ENCODE data around the gene DCDC1. TPM values are rescaled to one million over a fixed set of nuclear protein-coding genes. Genes with fewer than 3 reads are reported as not detected.

The DCDC1 gene
- total RNA-seq, 6 donors from 2014 or later: 0.11 to 25.2 (median 3.3) TPM

DNA sequence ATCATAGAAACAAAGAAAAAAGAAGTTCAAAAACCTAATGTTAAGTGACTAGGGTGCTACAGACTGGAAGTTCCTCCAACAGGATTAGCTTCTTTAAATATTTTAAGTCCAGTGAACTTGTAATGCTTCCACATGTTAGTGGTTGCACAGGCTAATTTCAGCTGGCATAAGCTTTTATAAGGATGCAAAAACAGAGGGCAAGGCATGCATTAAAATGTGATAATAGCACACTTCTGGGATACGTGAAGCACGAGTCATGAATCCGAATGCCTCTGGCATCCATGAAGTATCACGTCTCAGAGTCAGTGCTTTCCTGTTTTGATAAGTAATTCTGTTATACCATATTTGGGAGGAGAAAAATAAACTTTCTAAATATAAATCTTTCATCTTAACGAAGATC, 106.8 kb downstream of the DCDC1 start:
- Histone ChIP-seq H3K4me3 (no peak overlapping the region), H3K27ac (no peak overlapping the region), H3K36me3 (no peaks in the 10 kb centered on the region), H3K4me1 (no peaks in the 10 kb centered on the region), H3K9me3 (no peaks in the 10 kb centered on the region), H3K27me3 (no peaks in the 10 kb centered on the region)
- no peak for TF ChIP-seq POLR2AphosphoS5 (IDR thresholded peaks at IDR 0.05)
- no peak for TF ChIP-seq EP300 (IDR thresholded peaks at IDR 0.05)
- no peak for TF ChIP-seq CTCF (IDR thresholded peaks at IDR 0.05)
- no peak for TF ChIP-seq POLR2A (IDR thresholded peaks at IDR 0.05)
- ATAC-seq (ENCODE audit: low FRiP score in 2 of 2): no peak
- WGBS, 2 donors: 58 to 69% methylated on average over 5 of the region's 5 CpGs
- DNase-seq: no peak

GRCh38 chr11:31259797-31260196, 109.7 kb downstream of the DCDC1 start:
- ATAC-seq (ENCODE audit: low FRiP score in 2 of 2): no peak
- DNase-seq: no peak
- 57 to 80% methylated on average over 1 of the region's 1 CpG for WGBS, 2 donors
- Histone ChIP-seq H3K27me3 (no peaks in the 10 kb centered on the region), H3K4me3 (no peak overlapping the region), H3K4me1 (no peaks in the 10 kb centered on the region), H3K9me3 (no peaks in the 10 kb centered on the region), H3K36me3 (no peaks in the 10 kb centered on the region), H3K27ac (no peak overlapping the region)
- no peak for TF ChIP-seq POLR2A (IDR thresholded peaks at IDR 0.05)
- no peak for TF ChIP-seq CTCF (IDR thresholded peaks at IDR 0.05)
- TF ChIP-seq EP300 (IDR thresholded peaks at IDR 0.05): no peak
- TF ChIP-seq POLR2AphosphoS5 (IDR thresholded peaks at IDR 0.05): no peak

DNA sequence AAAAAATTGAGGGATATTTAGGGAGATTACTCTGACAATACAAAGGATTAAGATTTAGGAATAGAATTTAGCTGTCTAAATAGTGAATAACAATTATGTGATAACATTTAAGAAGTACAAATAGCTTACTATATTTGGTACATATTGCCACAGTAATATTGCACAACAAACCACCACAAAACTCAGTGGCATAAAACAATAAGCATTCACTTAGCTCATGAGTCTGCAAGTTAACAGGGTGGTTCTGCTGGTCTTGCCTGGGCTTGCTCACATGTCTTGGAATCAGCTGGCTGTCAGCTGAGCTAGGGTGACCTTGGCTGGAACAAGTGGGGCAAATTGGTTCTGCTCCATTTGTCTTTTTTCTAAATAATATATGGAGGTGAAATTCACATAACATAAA, 115.1 kb downstream of the DCDC1 start:
- ATAC-seq (ENCODE audit: low FRiP score in 2 of 2) (no peak), DNase-seq (no peak)
- Histone ChIP-seq H3K4me3 (no peak overlapping the region), H3K9me3 (no peaks in the 10 kb centered on the region), H3K27ac (no peak overlapping the region), H3K4me1 (no peaks in the 10 kb centered on the region), H3K27me3 (no peaks in the 10 kb centered on the region), H3K36me3 (no peaks in the 10 kb centered on the region)
- no peak for TF ChIP-seq CTCF (IDR thresholded peaks at IDR 0.05)
- no peak for TF ChIP-seq EP300 (IDR thresholded peaks at IDR 0.05)
- TF ChIP-seq POLR2A (IDR thresholded peaks at IDR 0.05): no peak
- TF ChIP-seq POLR2AphosphoS5 (IDR thresholded peaks at IDR 0.05): no peak

GRCh38 chr11:31248768-31249167, 120.8 kb downstream of the DCDC1 start:
- TF ChIP-seq POLR2A (IDR thresholded peaks at IDR 0.05) (no peak), CTCF (IDR thresholded peaks at IDR 0.05) (no peak), EP300 (IDR thresholded peaks at IDR 0.05) (no peak), POLR2AphosphoS5 (IDR thresholded peaks at IDR 0.05) (no peak)
- H3K4me1 ChIP-seq: no peaks in the 10 kb centered on the region
- no peak overlapping the region for H3K27ac ChIP-seq
- DNase-seq (no peak), ATAC-seq (ENCODE audit: low FRiP score in 2 of 2) (no peak)
- H3K36me3 ChIP-seq: no peaks in the 10 kb centered on the region
- no peak overlapping the region for H3K4me3 ChIP-seq
- no peaks in the 10 kb centered on the region for H3K9me3 ChIP-seq
- WGBS, 2 donors: 66 to 80% methylated on average over 1 of the region's 1 CpG
- no peaks in the 10 kb centered on the region for H3K27me3 ChIP-seq

DNA sequence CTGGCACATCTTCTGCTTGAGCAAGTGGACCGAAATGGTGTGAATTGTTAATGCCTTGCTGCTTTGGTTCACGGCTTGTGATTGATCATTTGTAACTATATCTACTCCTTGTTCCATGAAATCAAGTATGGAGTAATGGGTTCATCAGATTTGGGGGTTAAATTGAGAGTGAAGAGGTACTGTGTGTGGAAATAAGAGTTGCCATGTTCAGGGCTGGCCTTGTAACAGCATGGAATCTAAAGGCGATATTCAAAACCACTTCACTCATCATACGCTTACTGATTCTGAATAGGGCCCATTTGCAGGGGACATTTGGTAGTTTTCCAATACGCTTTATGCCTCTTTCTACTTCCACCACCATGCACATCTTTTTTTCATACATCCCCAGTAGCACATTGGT, 122.2 kb downstream of the DCDC1 start:
- 93 to 96% methylated on average over 5 of the region's 5 CpGs for WGBS, 2 donors

More for the DNA sequence above, 122.2 kb downstream of the DCDC1 start:
- DNase-seq: no peak
- ATAC-seq (ENCODE audit: low FRiP score in 2 of 2): no peak
- no peak for TF ChIP-seq CTCF (IDR thresholded peaks at IDR 0.05)
- no peak for TF ChIP-seq POLR2AphosphoS5 (IDR thresholded peaks at IDR 0.05)
- no peak for TF ChIP-seq EP300 (IDR thresholded peaks at IDR 0.05)
- TF ChIP-seq POLR2A (IDR thresholded peaks at IDR 0.05): no peak
- no peaks in the 10 kb centered on the region for H3K4me1 ChIP-seq
- no peaks in the 10 kb centered on the region for H3K36me3 ChIP-seq
- no peaks in the 10 kb centered on the region for H3K9me3 ChIP-seq
- no peak overlapping the region for H3K4me3 ChIP-seq
- no peak overlapping the region for H3K27ac ChIP-seq
- no peaks in the 10 kb centered on the region for H3K27me3 ChIP-seq
